ENCODE data around the gene UNC13A.

GRCh38 chr19:17692566-17692965, 4.4 kb upstream of the UNC13A start:
- TF ChIP-seq CTCF (IDR thresholded peaks at IDR 0.05; ENCODE audit: insufficient read depth, low read depth, low read length) (no peak), EZH2 (IDR thresholded peaks at IDR 0.05; ENCODE audit: insufficient read depth, low read length) (no peak)
